ENCODE data around the gene AGAP1.

The AGAP1 gene

GRCh38 chr2:235703711-235704295 lies 210.0 kb downstream of the AGAP1 start:
- no peak overlapping the region for H3K4me3 ChIP-seq (ENCODE audit: low read length)
- no peak for TF ChIP-seq CTCF (IDR thresholded peaks at IDR 0.05; ENCODE audit: insufficient read depth, low read depth, low read length, missing control alignments)
- no peak for DNase-seq (ENCODE audit: low read depth)

GRCh38 chr2:235705296-235705695 lies 211.5 kb downstream of the AGAP1 start:
- no peak for DNase-seq (ENCODE audit: low read depth)
- TF ChIP-seq CTCF (IDR thresholded peaks at IDR 0.05; ENCODE audit: insufficient read depth, low read depth, low read length, missing control alignments) = no peak
- H3K4me3 ChIP-seq (ENCODE audit: low read length) = no peak overlapping the region

GRCh38 chr2:235706506-235706905 lies 212.7 kb downstream of the AGAP1 start:
- no peak for TF ChIP-seq CTCF (IDR thresholded peaks at IDR 0.05; ENCODE audit: insufficient read depth, low read depth, low read length, missing control alignments)
- peak; percentile 52 for DNase-seq (ENCODE audit: low read depth)
- H3K4me3 ChIP-seq (ENCODE audit: low read length) = no peak overlapping the region

- no peak overlapping the region for H3K4me3 ChIP-seq (ENCODE audit: low read length)
- no peak for TF ChIP-seq CTCF (IDR thresholded peaks at IDR 0.05; ENCODE audit: insufficient read depth, low read depth, low read length, missing control alignments)
- DNase-seq (ENCODE audit: low read depth) = no peak
These were observed 213.7 kb downstream of the AGAP1 start for GRCh38 chr2:235707411-235708096.

GRCh38 chr2:235709124-235709813 lies 215.4 kb downstream of the AGAP1 start:
- no peak overlapping the region for H3K4me3 ChIP-seq (ENCODE audit: low read length)
- TF ChIP-seq CTCF (IDR thresholded peaks at IDR 0.05; ENCODE audit: insufficient read depth, low read depth, low read length, missing control alignments) = no peak
- DNase-seq (ENCODE audit: low read depth) = peak; percentile 94

GRCh38 chr2:235709969-235710879 lies 216.4 kb downstream of the AGAP1 start:
- peak; percentile 15 for DNase-seq (ENCODE audit: low read depth)
- H3K4me3 ChIP-seq (ENCODE audit: low read length) = no peak overlapping the region
- no peak for TF ChIP-seq CTCF (IDR thresholded peaks at IDR 0.05; ENCODE audit: insufficient read depth, low read depth, low read length, missing control alignments)

Data from epithelial cell of esophagus (primary cell).